T-cell (primary cell): Measurements from ENCODE around the gene FANCC. TPM values are rescaled to one million over a fixed set of nuclear protein-coding genes. Genes with fewer than 3 reads are reported as not detected.

Experiments used
- ATAC-seq, 4 experiments: fragments of 200-7000 bp in 3 of 4; fragments of 150-1000 bp in 1 of 4; cut with Tn5 transposase; replicated peaks in 1 of 4; 1 replicate in 3 of 4; 2 replicates in 1 of 4; pipeline ENCODE4 v1.10.0; 2021; ENCODE audit warnings: moderate library complexity in 3 of 4, mild to moderate bottlenecking in 2 of 4, moderate number of reproducible peaks in 1 of 4
- CTCF ChIA-PET, 2 donors: fragments of 300-600 bp; sonication (Branson Sonifier 250); formaldehyde crosslinking; loops; one replicate each; lab custom pipeline; 2022; ENCODE audit warnings: antibody characterized with exemption in 2 of 2; lab: Charles Lee
- POLR2A ChIA-PET, 2 donors: fragments of 300-600 bp; sonication (Branson Sonifier 250); formaldehyde crosslinking; loops; one replicate each; lab custom pipeline; 2022; ENCODE audit warnings: antibody characterized with exemption in 2 of 2; lab: Charles Lee
- DNase-seq, 35 experiments: peaks; one replicate each; pipeline versions ENCODE4 v3.0.0 to v3.0.0-alpha.2; 2013 to 2023
- H3K27ac ChIP-seq: one replicate; pipeline ENCODE4 v1.5.1; 2013; ENCODE audit warnings: low read length
- H3K27me3 ChIP-seq, 2 experiments: replicated peaks in 1 of 2; 1 replicate in 1 of 2; 2 replicates in 1 of 2; pipeline versions ENCODE4 v1.6.1 to v1.7.0; 2013; ENCODE audit warnings: low read length in 1 of 2, mixed read lengths in 1 of 2; ENCODE audit not compliant: control insufficient read depth in 2 of 2, insufficient read depth in 2 of 2; ENCODE audit errors: extremely low read depth in 1 of 2
- H3K36me3 ChIP-seq, 2 donors: 1 replicate in 1 of 2; 2 replicates in 1 of 2; pipeline versions ENCODE4 v1.6.1 to v1.7.0; 2013; ENCODE audit warnings: low read length in 1 of 2; ENCODE audit not compliant: control insufficient read depth in 2 of 2, insufficient read depth in 1 of 2; ENCODE audit errors: extremely low read depth in 1 of 2
- H3K4me1 ChIP-seq, 2 experiments: 1 replicate in 1 of 2; 2 replicates in 1 of 2; pipeline versions ENCODE4 v1.6.1 to v1.7.0; 2013; ENCODE audit warnings: low read length in 2 of 2, mixed read lengths in 1 of 2; ENCODE audit not compliant: insufficient read depth in 2 of 2, control insufficient read depth in 1 of 2; ENCODE audit errors: extremely low read depth in 1 of 2
- H3K4me3 ChIP-seq, 2 donors: 1 replicate in 1 of 2; 2 replicates in 1 of 2; pipeline versions ENCODE4 v1.5.1 to v1.7.0; 2013; ENCODE audit warnings: mild to moderate bottlenecking in 2 of 2, low read length in 1 of 2, moderate library complexity in 1 of 2; ENCODE audit not compliant: control insufficient read depth in 1 of 2; ENCODE audit errors: extremely low read depth in 1 of 2
- H3K9me3 ChIP-seq: 2 replicates; pipeline ENCODE4 v1.7.0; 2013
- H3K27ac Mint-ChIP-seq, 2 donors: one replicate each; pipeline ENCODE4 v1.8.0; 2020 to 2021; ENCODE audit warnings: mild to moderate bottlenecking in 2 of 2, mixed read lengths in 2 of 2
- H3K27me3 Mint-ChIP-seq, 2 donors: one replicate each; pipeline ENCODE4 v1.8.0; 2021 to 2022; ENCODE audit warnings: mixed read lengths in 2 of 2
- H3K36me3 Mint-ChIP-seq: one replicate; pipeline ENCODE4 v1.8.0; 2021; ENCODE audit warnings: mixed read lengths
- H3K4me1 Mint-ChIP-seq, 3 donors: one replicate each; pipeline ENCODE4 v1.8.0; 2020 to 2022; ENCODE audit warnings: mixed read lengths in 3 of 3, mild to moderate bottlenecking in 1 of 3
- H3K4me3 Mint-ChIP-seq, 3 donors: one replicate each; pipeline ENCODE4 v1.8.0; 2020 to 2022; ENCODE audit warnings: mild to moderate bottlenecking in 3 of 3, mixed read lengths in 3 of 3, moderate library complexity in 3 of 3
- H3K9me3 Mint-ChIP-seq, 3 donors: one replicate each; pipeline ENCODE4 v1.8.0; 2020 to 2022; ENCODE audit warnings: mixed read lengths in 3 of 3
- WGBS: methylation state at CpG from one replicate; pipeline ENCODE4 v1.1.5; 2013; ENCODE audit warnings: missing lambda C conversion rate; ENCODE audit not compliant: insufficient coverage; 5-methylcytosine and 5-hydroxymethylcytosine counted together
- total RNA-seq, 35 experiments: library from RNA in 6 of 35; stranded (reverse) in 6 of 35; fragments of 120-200 nt in 1 of 35; gene quantifications; one replicate each; pipeline versions ENCODE4 v1.2.1 to v1.2.4 and lab custom pipeline; 2013 to 2026

Gene FANCC
- total RNA-seq, 5 donors from 2014 or later (not counting 1 experiment from before 2014, with no cell fraction given), result 4.2 to 11.6 (median 4.8) TPM

GRCh38 chr9:95215336-95215898 lies 102.1 kb downstream of the FANCC start:
- Mint-ChIP-seq H3K4me3 (no peak overlapping the region), H3K4me1 (peaks cover 7 to 9% (median 9%) of the 10 kb centered on the region in 3 donors), H3K27ac (no peak overlapping the region), H3K27me3 (no peaks in the 10 kb centered on the region), H3K36me3 (peaks cover 13% of the 10 kb centered on the region), H3K9me3 (no peaks in the 10 kb centered on the region)
- ATAC-seq (no peak), DNase-seq (no peak)
- 79% methylated on average over 4 of the region's 5 CpGs for WGBS
- H3K27ac ChIP-seq, result no peak overlapping the region
- no peaks in the 10 kb centered on the region for H3K36me3 ChIP-seq
- H3K9me3 ChIP-seq, result no peaks in the 10 kb centered on the region
- ChIA-PET CTCF (no interaction called here), POLR2A (no interaction called here)
- H3K27me3 ChIP-seq, result no peaks in the 10 kb centered on the region
- H3K4me3 ChIP-seq, result no peak overlapping the region
- H3K4me1 ChIP-seq, result peaks cover 0 to 6% of the 10 kb centered on the region in 2 experiments

- no peaks in the 10 kb centered on the region for H3K9me3 ChIP-seq
- CTCF ChIA-PET, result no interaction called here
- no peak overlapping the region for H3K27ac Mint-ChIP-seq
These were observed 104.4 kb downstream of the FANCC start for GRCh38 chr9:95213117-95213516.

GRCh38 chr9:95211028-95211427 lies 106.5 kb downstream of the FANCC start:
- no peaks in the 10 kb centered on the region for H3K9me3 Mint-ChIP-seq
- H3K4me3 Mint-ChIP-seq, result no peak overlapping the region
- H3K27me3 Mint-ChIP-seq, result no peaks in the 10 kb centered on the region
- H3K4me1 Mint-ChIP-seq, result peaks cover 7 to 9% (median 9%) of the 10 kb centered on the region in 3 donors
- Histone ChIP-seq H3K27ac (no peak overlapping the region), H3K4me1 (peaks cover 0 to 6% of the 10 kb centered on the region in 2 experiments), H3K36me3 (no peaks in the 10 kb centered on the region), H3K27me3 (no peaks in the 10 kb centered on the region), H3K4me3 (no peak overlapping the region), H3K9me3 (no peaks in the 10 kb centered on the region)
- ChIA-PET CTCF (no interaction called here), POLR2A (interaction anchor here in 1 of 2 donors (0.6 kb wide), 1 partner anchor 11 kb away, joined by 6 read pairs; no protein-coding TSS in a partner anchor)
- DNase-seq (no peak), ATAC-seq (no peak)
- no peaks in the 10 kb centered on the region for H3K36me3 Mint-ChIP-seq
- WGBS, result 78% methylated on average over 1 of the region's 1 CpG
- H3K27ac Mint-ChIP-seq, result no peak overlapping the region

More at GRCh38 chr9:95213117-95213516, 104.4 kb downstream of the FANCC start:
- peaks cover 0 to 6% of the 10 kb centered on the region in 2 experiments for H3K4me1 ChIP-seq
- H3K27ac ChIP-seq, result no peak overlapping the region
- no peak overlapping the region for H3K4me3 ChIP-seq
- Mint-ChIP-seq H3K36me3 (no peaks in the 10 kb centered on the region), H3K27me3 (no peaks in the 10 kb centered on the region), H3K4me3 (no peak overlapping the region), H3K9me3 (no peaks in the 10 kb centered on the region), H3K4me1 (peaks cover 7 to 9% (median 9%) of the 10 kb centered on the region in 3 donors)
- ATAC-seq, result no peak
- no peak for DNase-seq
- POLR2A ChIA-PET, result no interaction called here
- H3K27me3 ChIP-seq, result no peaks in the 10 kb centered on the region
- no peaks in the 10 kb centered on the region for H3K36me3 ChIP-seq

GRCh38 chr9:95207403-95207802 lies 110.1 kb downstream of the FANCC start:
- H3K4me3 Mint-ChIP-seq, result no peak overlapping the region
- DNase-seq (no peak), ATAC-seq (no peak)
- no peaks in the 10 kb centered on the region for H3K4me1 Mint-ChIP-seq
- H3K9me3 Mint-ChIP-seq, result no peaks in the 10 kb centered on the region
- no peaks in the 10 kb centered on the region for H3K36me3 ChIP-seq
- H3K4me3 ChIP-seq, result no peak overlapping the region
- H3K27ac Mint-ChIP-seq, result no peak overlapping the region
- H3K27me3 Mint-ChIP-seq, result no peaks in the 10 kb centered on the region
- H3K4me1 ChIP-seq, result no peaks in the 10 kb centered on the region
- POLR2A ChIA-PET, result no interaction called here
- CTCF ChIA-PET, result no interaction called here
- WGBS, result 96% methylated on average over 2 of the region's 4 CpGs
- no peaks in the 10 kb centered on the region for H3K9me3 ChIP-seq
- H3K27me3 ChIP-seq, result no peaks in the 10 kb centered on the region
- no peak overlapping the region for H3K27ac ChIP-seq
- peaks cover 4% of the 10 kb centered on the region for H3K36me3 Mint-ChIP-seq

GRCh38 chr9:95206143-95206542 lies 111.4 kb downstream of the FANCC start:
- ChIA-PET POLR2A (interaction anchor here in 1 of 2 donors (0.7 kb wide), 1 partner anchor 33 kb away, joined by 3 read pairs; no protein-coding TSS in a partner anchor), CTCF (no interaction called here)
- H3K4me1 Mint-ChIP-seq, result no peaks in the 10 kb centered on the region
- ATAC-seq (no peak), DNase-seq (no peak)
- Histone ChIP-seq H3K27ac (no peak overlapping the region), H3K4me3 (no peak overlapping the region), H3K9me3 (no peaks in the 10 kb centered on the region), H3K27me3 (no peaks in the 10 kb centered on the region), H3K4me1 (no peaks in the 10 kb centered on the region), H3K36me3 (no peaks in the 10 kb centered on the region)
- H3K36me3 Mint-ChIP-seq, result peaks cover 4% of the 10 kb centered on the region
- H3K4me3 Mint-ChIP-seq, result no peak overlapping the region
- H3K27me3 Mint-ChIP-seq, result no peaks in the 10 kb centered on the region
- 60% methylated on average over 1 of the region's 8 CpGs for WGBS
- no peak overlapping the region for H3K27ac Mint-ChIP-seq
- no peaks in the 10 kb centered on the region for H3K9me3 Mint-ChIP-seq

GRCh38 chr9:95204710-95205109 lies 112.8 kb downstream of the FANCC start:
- Mint-ChIP-seq H3K4me1 (no peaks in the 10 kb centered on the region), H3K36me3 (peaks cover 4% of the 10 kb centered on the region), H3K27ac (no peak overlapping the region), H3K4me3 (no peak overlapping the region), H3K27me3 (no peaks in the 10 kb centered on the region), H3K9me3 (no peaks in the 10 kb centered on the region)
- Histone ChIP-seq H3K4me3 (no peak overlapping the region), H3K36me3 (no peaks in the 10 kb centered on the region), H3K9me3 (no peaks in the 10 kb centered on the region), H3K27me3 (no peaks in the 10 kb centered on the region), H3K4me1 (no peaks in the 10 kb centered on the region), H3K27ac (no peak overlapping the region)
- ATAC-seq, result no peak
- no peak for DNase-seq
- POLR2A ChIA-PET, result no interaction called here
- CTCF ChIA-PET, result interaction anchor here in 1 of 2 donors (0.5 kb wide), 1 partner anchor 1123 kb away, joined by 3 read pairs; no protein-coding TSS in a partner anchor
- no CpG with 5 or more reads among the region's 2 CpGs for WGBS
